Astrocyte (in vitro differentiated cells and primary cell): ENCODE measurements around the gene TNK1.

Source experiments
- EZH2 ChIP-seq: IDR thresholded peaks from 2 replicates; pipeline ENCODE4 v1.6.1; 2012; ENCODE audit warnings: mild to moderate bottlenecking, low read length, inconsistent platforms; ENCODE audit not compliant: insufficient read depth
- TF ChIP-seq, protein P1 (sequence below): IDR thresholded peaks from 2 replicates; pipeline ENCODE4 v1.5.1; 2011; ENCODE audit warnings: low read depth, mild to moderate bottlenecking, inconsistent platforms, low read length, moderate library complexity; ENCODE audit not compliant: insufficient read depth

DNA sequence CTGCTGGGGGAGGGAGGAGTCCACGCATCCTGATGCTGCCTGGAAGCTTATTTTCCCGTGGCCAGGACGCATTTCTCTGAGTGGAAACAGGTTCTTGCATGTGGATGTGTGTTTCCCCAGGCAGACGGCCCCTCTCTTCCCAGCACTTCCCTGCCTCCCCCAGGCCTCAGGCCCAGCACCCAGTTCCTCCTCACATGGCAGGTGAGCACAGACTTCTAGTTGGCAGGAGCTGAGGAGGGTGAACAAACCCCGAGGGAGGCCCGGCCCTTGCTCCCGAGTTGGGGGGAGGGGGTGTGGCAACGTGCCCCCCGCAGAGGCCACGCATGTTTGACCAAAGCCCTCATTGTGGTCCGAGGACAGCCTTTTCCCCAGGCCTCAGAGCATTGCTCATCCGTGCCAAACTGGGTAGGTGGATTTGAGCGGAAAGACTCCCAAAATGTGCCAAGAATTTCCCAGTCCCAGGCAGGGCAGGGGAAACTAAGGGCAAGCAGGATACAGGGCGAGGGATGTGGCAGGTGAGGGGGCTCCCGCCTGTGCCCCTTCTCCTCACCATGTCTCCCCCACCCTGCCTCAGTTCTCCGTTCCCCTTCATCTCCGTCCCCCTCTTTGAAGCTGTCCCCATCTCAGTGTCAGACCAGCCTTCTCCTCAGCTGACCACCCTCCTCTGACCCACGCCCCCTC is 37.7 kb downstream of the TNK1 start:
- TF ChIP-seq, protein P1, sequence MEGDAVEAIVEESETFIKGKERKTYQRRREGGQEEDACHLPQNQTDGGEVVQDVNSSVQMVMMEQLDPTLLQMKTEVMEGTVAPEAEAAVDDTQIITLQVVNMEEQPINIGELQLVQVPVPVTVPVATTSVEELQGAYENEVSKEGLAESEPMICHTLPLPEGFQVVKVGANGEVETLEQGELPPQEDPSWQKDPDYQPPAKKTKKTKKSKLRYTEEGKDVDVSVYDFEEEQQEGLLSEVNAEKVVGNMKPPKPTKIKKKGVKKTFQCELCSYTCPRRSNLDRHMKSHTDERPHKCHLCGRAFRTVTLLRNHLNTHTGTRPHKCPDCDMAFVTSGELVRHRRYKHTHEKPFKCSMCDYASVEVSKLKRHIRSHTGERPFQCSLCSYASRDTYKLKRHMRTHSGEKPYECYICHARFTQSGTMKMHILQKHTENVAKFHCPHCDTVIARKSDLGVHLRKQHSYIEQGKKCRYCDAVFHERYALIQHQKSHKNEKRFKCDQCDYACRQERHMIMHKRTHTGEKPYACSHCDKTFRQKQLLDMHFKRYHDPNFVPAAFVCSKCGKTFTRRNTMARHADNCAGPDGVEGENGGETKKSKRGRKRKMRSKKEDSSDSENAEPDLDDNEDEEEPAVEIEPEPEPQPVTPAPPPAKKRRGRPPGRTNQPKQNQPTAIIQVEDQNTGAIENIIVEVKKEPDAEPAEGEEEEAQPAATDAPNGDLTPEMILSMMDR: no peak
- no peak for TF ChIP-seq EZH2
